HG02623 (cell line): ENCODE data around the gene NDUFB3.
"Not testable (repeated sequence)": the region's sequence is repeated elsewhere in the genome, so short reads cannot be mapped to it uniquely, and the experiment has no call there.

Experiments
- ATAC-seq: cut with Tn5 transposase; IDR thresholded peaks from one replicate; pipeline ENCODE4 v1.9.1; 2021; ENCODE audit warnings: moderate library complexity; ENCODE audit not compliant: unreplicated experiment

The NDUFB3 gene

GRCh38 chr2:201090574-201090973 is 18.8 kb downstream of the NDUFB3 start:
- ATAC-seq, result no peak

DNA sequence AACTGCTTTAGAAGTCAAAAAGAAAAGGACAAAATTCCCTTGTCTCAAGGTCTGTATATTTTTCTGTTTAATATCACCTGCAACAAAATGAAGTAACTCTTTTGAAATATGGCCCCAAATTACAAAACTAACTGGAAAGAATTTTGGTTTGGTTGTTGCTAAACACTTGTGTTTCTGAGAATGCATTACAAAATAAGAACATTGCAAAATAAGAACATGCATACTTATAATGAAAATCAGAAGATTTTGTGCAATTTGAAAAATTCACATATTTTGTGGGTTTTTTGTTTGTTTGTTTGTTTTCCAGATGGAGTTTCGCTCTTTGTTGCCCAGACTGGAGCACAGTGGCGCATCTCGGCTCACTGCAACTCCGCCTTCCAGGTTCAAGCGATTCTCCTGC is 21.8 kb downstream of the NDUFB3 start:
- no peak for ATAC-seq

- no peak for ATAC-seq
Measured at GRCh38 chr2:201100497-201100896, 28.7 kb downstream of the NDUFB3 start.

DNA sequence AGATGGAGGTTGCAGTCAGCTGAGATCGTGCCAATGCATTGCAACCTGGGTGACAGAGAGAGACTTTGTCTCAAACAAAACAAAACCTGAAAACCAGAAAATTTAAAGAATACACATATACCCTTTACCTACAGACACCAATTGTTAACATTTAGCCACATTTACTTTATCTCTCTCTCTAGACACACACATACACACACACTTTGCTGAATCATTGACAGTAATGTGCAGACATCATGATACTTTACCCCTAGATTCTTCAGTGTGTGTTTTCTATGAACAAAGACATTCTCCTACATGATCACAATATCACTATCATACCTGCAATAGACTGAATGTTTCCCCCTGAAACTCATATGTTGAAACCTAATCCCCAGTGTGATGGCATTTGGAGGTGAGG is 34.0 kb downstream of the NDUFB3 start:
- no peak for ATAC-seq

- no peak for ATAC-seq
Measured at GRCh38 chr2:201107624-201108023, 35.8 kb downstream of the NDUFB3 start.

DNA sequence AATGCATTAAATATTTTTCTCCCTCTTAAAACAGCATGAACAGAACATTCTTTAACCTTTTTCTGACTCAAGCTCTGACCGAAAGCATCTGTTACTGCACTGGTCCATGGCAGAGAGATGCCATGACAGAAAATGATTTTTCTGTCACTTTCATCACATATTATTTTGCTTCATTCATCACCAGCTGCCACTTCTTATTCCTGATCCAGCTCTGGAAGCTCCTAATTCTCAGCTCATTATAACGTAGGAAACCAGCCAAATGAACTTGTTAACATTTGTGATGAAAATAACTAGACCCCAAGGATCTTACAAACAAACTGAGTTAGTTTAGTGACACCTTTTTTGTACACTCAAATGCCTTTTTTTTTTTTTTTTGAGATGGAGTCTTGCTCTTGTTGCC is 36.5 kb downstream of the NDUFB3 start:
- no peak for ATAC-seq

- ATAC-seq, result no peak
Measured at GRCh38 chr2:201109186-201109585, 37.4 kb downstream of the NDUFB3 start.

- no peak for ATAC-seq
Measured at GRCh38 chr2:201110615-201111014, 38.8 kb downstream of the NDUFB3 start.

DNA sequence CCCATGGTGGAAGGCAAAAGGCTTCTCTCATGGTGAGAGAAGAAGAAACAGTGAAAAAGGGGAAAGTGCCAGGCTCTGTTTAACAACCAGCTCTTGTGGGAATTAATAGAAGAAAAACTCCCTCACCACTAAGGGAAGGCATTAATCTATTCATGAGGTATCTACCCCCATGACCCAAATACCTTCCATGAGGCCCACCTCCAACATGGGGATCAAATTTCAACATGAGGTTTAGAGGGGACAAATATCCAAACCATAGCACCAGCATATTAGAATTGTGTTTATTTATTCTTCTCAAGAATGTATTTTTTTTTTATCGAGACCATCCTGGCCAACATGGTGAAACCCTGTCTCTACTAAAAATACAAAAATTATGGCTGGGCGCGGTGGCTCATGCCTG is 39.3 kb downstream of the NDUFB3 start:
- no peak for ATAC-seq

GRCh38 chr2:201114350-201114749 is 42.5 kb downstream of the NDUFB3 start:
- no peak for ATAC-seq

DNA sequence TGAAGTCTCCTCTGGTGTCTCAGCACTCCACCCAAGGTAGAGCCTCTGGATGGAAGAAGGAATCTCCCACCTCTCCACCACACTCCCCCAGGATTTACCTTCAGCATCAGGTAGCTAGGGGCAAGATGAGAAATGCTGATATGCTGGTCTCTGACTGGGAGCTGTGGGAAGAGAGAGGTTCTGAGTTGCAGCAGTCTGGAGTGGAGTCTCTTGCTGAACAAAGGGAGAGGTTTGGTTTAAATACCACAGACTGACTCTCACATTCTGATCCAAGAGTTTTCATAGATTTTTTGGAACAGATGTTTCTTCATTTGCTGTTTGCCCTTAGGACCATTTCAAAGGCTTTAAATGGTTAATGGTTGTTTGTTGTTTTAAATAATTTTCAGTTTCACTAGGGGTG is 43.0 kb downstream of the NDUFB3 start:
- ATAC-seq, result no peak

DNA sequence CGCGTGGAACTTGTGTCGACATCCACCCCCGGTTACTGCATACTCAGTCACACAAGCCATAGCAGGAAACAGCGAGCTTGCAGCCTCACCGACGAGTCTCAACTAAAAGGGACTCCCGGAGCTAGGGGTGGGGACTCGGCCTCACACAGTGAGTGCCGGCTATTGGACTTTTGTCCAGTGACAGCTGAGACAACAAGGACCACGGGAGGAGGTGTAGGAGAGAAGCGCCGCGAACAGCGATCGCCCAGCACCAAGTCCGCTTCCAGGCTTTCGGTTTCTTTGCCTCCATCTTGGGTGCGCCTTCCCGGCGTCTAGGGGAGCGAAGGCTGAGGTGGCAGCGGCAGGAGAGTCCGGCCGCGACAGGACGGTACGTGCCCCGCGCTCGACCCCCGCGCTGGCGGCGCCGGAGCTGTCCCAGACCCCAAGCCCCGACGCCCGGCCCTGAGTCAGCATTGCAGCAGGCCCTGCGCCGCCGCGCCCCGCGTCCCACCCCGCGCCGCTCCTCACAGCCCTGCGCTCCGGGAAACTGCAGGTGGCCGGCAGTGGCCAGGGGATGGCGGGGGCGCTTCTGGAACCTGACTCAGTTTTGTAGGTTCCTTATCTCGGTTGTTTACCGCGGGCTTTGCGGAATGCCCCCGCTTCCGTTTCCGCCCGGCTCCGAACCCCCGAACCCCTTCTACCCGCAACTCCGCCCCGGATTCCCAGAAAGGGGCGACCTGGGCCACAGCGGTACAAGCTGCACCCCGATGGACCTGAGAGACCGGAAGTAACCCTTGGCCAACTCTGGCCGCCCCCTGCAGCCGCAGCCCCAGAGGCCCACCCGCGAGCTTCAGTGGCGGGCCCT is 44.5 kb downstream of the NDUFB3 start, which contains the start of gene CFLAR:
Gene CFLAR, plus strand, starts transcription at position 50 of the 844 bp plus-strand sequence. CDS start 13,702 bp downstream, outside the sequence.
- ATAC-seq, result peak; percentile 27

DNA sequence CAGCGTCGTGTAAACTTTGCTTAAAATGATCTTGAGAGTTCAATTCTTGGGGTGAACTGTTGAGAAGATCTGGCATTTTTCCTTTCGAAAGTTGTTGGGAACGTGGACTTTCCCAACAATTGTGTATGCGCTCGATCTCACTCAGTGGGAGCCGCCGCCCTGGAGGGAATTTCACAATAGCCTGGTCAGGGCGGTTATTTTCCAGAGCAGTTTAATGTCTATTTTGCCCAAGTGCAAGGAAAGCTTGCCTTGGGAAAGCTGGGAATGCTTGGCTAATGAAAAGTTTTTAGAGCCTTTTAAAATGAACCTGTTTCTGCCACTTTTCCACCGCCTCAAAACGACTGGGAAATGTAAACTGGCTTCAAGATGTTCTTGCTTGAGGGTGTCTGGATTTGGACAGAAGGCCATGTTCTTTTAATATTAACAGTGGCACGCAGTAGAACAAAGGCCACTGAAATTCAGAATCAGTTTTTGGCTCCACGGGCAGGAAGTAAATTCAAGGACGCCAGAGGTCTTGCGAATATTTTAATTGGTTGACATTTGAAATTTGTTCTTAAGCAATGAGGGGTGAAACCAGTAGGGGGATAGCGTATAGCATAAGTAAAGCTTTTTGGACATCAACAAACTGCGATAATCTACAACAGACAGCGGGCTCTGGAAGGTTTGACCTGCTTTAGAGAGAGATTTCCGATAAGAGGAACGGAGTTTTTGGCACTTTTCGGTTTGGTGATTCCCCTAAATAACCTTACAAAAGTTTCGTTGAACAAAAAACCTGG is 45.3 kb downstream of the NDUFB3 start:
- ATAC-seq, result no peak

DNA sequence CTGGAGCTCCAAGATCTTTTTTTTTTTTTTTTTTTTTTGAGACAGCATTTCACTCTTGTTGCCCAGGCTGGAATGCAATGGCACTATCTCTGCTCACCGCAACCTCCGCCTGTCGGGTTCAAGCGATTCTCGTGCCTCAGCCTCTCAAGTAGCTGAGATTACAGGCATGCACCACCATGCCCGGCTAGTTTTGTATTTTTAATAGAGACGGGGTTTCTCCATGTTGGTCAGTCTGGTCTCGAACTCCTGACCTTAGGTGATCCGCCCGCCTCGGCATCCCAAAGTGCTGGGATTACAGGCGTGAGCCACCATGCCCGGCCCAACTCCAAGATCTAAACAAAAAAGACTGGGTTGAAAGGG is 45.9 kb downstream of the NDUFB3 start:
- ATAC-seq, result not testable (repeated sequence)

GRCh38 chr2:201118121-201118960 is 46.5 kb downstream of the NDUFB3 start:
- peak; percentile 47 for ATAC-seq

- ATAC-seq, result no peak
Measured at GRCh38 chr2:201118961-201119854, 47.4 kb downstream of the NDUFB3 start.

DNA sequence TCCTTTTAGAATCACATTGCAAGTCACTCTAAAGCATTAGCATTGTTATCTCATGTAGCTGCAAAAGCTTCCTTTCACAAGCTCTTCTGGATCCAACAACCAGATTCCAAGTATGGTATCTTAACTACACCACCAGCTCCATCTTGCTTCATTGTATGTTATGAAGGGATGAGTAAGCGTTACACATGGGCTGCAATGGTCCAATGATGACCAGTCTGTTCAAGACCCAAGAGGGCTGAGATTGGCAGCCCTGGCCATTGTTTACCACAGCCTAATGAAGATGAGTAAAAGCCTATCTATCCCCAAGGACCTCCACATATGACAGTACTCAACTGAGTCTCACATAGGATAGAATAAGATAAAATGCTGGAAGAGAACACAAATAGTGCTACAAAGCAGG is 50.5 kb downstream of the NDUFB3 start:
- ATAC-seq, result no peak

- peak; percentile 15 for ATAC-seq
Measured at GRCh38 chr2:201126308-201127151, 54.7 kb downstream of the NDUFB3 start.

- ATAC-seq, result no peak
Measured at GRCh38 chr2:201127152-201127511, 55.3 kb downstream of the NDUFB3 start.
